NOMO-1 treated with dmso at 0.1 percent for 144 hours (cell line): ENCODE results near the gene TYW1B.
"Not testable (repeated sequence)": the region's sequence is repeated elsewhere in the genome, so short reads cannot be mapped to it uniquely, and the experiment has no call there.

Experiments
- DNase-seq: peaks from one replicate; lab custom pipeline; 2025; ENCODE audit not compliant: unreplicated experiment; lab: John Stamatoyannopoulos, UW

Gene TYW1B

GRCh38 chr7:72628375-72628774 is 199.6 kb downstream of the TYW1B start:
- not testable (repeated sequence) for DNase-seq

- not testable (repeated sequence) for DNase-seq
These were observed 201.5 kb downstream of the TYW1B start for GRCh38 chr7:72626428-72627011.

DNA sequence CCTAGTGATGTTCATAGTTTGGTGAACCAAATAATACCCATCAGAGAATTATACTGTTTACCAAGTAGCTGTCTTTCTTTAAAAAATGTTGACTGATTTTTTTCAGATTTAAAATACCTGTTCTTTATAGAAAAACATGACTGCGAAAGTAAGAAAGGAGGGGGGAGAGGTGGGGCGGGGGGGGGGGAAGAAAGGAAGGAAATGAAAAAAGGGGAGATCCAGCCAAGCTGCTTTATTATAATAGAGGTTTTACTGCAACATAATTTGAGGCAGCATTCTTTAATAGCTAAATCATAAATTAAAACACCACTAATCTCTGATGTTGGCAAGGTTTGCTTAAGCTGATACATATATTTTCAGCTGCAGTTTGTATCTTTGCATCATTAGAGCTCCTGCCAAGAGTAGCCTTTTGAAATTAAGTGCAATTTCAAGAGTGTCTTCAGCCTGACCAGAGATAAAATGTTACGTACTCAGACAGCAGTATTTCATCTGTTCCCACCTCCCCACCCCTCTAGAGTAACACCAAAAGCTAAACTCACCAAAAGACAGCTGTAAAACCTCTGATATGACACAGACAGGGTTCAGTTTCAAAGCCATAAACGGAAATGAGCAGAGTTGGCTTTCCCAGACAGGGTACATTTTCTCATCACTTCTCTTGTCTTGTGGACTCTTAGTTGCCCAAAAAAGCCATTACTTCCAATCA is 202.1 kb downstream of the TYW1B start:
- not testable (repeated sequence) for DNase-seq

- DNase-seq = no peak
These were observed 205.5 kb downstream of the TYW1B start for GRCh38 chr7:72622532-72622931.

DNA sequence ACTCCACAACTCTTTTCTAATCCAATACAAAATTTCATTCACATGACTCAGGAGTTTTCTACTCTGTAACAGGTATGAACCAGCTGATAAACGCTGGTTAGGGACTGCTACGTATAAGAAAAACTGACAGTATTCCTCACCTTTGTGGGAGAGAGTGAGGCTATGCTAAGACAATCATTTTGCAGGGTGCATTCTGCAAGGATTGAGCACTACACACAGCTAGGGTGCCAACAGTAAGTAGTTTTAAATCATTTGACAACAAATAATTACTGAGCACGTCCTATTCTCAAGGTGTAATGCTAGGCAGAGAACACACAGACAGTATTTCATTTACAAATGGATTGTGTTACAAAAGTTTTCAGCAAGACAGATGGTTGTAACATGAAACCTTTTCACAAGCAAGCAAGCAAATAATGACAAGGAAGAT is 206.2 kb downstream of the TYW1B start:
- DNase-seq = not testable (repeated sequence)

DNA sequence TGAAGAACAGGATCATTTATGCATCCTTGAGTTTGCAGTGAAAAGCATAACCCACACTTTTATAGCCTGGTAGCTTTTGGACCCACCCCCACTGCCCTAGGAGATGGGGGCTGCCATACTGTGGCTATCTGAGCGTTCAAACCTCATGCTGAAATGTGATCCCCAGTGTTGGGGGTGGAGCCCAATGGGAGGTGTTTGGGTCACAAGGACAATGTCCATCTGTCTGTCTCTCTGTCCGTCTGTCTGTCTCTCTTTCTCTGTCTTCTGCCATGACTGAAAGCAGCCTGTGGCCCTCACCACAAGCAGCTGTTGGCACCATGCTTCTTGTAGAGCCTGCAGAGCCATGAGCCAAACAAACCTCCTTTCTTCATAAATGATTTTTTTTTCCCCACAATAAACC is 207.1 kb downstream of the TYW1B start:
- not testable (repeated sequence) for DNase-seq

GRCh38 chr7:72618435-72619180 is 209.4 kb downstream of the TYW1B start:
- not testable (repeated sequence) for DNase-seq

GRCh38 chr7:72609761-72610160 is 218.2 kb downstream of the TYW1B start:
- not testable (repeated sequence) for DNase-seq

DNA sequence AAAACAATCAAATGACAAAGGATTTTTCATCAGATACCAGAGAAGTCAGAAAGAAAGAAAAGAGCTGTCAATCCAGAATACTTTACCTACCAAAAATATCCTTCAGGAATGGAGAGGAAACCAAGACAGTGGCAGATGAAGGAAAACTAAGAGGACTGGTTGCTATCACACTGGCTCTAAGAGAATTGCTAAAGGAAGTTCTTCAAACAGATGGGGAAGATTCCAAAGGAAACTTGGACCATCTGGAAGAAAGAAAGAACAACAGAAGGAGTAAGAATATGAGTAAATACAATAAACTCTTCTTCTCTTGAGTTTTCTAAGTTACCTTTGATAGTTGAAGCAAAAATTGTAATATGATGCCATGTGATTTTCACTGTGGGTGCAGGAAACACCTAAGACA is 220.0 kb downstream of the TYW1B start:
- not testable (repeated sequence) for DNase-seq

GRCh38 chr7:72605863-72606431 is 222.1 kb downstream of the TYW1B start:
- DNase-seq = not testable (repeated sequence)

- DNase-seq = not testable (repeated sequence)
These were observed 223.0 kb downstream of the TYW1B start for GRCh38 chr7:72604771-72605611.

DNA sequence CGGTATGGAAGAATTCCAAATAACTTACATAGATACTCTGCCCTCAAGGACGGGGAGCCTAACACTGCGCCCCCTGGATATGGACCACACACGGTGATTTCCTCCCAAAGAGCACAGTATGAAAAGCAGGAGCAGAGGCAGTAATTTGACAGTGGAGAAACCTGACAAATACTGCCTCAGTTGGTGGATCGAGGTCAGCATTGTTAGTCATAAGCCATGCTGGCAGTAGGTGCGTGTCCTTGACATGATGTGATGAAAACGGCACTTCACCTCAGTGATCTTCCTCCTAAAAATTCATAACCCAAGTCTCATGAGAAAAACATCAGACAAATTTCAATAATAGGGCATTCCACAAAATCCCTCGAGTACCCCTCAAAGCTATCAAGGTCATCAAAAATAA is 224.5 kb downstream of the TYW1B start:
- DNase-seq = not testable (repeated sequence)

DNA sequence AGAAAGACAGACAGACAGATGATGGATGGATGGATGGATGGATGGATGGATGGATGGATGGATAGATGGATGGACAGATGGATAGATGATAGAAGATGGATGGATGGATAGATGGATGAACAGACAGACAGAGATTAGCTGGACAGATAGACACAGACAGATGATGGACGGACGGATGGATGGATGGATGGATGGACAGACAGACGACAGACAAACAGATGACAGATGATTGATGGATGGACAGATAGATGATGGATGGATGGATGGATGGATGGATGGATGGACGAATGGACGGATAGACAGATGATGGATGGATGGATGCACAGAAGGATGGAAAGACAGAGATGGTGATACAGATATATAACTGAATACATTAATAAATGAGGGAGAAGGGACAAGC is 224.9 kb downstream of the TYW1B start:
- no peak for DNase-seq

GRCh38 chr7:72601683-72602082 is 226.3 kb downstream of the TYW1B start:
- DNase-seq = not testable (repeated sequence)

- DNase-seq = not testable (repeated sequence)
These were observed 238.0 kb downstream of the TYW1B start for GRCh38 chr7:72590023-72590422.

DNA sequence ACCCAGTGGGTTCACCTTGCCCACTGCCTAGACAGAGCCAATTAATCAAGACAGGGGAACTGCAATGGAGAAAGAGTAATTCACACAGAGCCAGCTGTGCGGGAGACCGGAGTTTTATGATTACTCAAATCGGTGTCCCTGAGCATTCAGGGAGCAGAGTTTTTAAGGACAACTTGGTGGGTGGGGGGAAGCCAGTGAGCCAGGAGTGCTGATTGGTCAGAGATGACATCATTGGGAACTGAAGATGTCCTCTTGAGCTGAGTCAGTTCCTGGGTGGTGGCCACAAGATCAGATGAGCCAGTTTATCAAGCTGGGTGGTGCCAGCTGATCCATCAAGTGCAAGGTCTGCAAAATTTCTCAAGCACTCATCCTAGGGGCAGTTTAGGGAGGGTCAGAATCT is 240.7 kb downstream of the TYW1B start:
- not testable (repeated sequence) for DNase-seq

DNA sequence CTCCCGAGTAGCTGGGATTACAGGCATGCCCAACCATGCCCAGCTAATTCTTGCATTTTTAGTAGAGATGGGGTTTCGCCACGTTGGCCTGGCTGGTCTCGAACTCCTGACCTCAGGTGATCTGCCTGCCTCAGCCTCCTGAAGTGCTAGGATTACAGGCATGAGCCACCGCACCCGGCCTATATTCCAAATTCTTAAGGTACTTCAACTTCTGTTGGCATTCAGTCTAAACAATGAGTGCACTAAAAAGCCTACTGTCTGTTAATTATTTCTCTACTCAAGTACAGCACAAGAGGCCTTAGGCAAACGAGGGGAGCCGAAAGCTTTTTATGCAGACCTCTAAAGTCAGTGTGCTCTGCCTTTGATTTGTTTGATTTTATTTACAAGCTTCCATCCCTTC is 243.4 kb downstream of the TYW1B start:
- DNase-seq = not testable (repeated sequence)

- not testable (repeated sequence) for DNase-seq
These were observed 244.2 kb downstream of the TYW1B start for GRCh38 chr7:72583620-72584361.

GRCh38 chr7:72580142-72580770 is 247.7 kb downstream of the TYW1B start:
- not testable (repeated sequence) for DNase-seq
